ENCODE data around the gene PREX1. TPM values are rescaled to one million over a fixed set of nuclear protein-coding genes. Genes with fewer than 3 reads are reported as not detected.

The PREX1 gene
- total RNA-seq, 1 donor from 2014 or later: 19.9 TPM

GRCh38 chr20:48703107-48703506 is 124.7 kb downstream of the PREX1 start:
- no peak for DNase-seq (ENCODE audit: low spot score)

GRCh38 chr20:48702455-48702913 is 125.3 kb downstream of the PREX1 start:
- DNase-seq (ENCODE audit: low spot score): no peak

GRCh38 chr20:48701702-48702101 is 126.1 kb downstream of the PREX1 start:
- no peak for DNase-seq (ENCODE audit: low spot score)

GRCh38 chr20:48698507-48699267 is 129.1 kb downstream of the PREX1 start:
- DNase-seq (ENCODE audit: low spot score): no peak

- peak; percentile 91 for DNase-seq (ENCODE audit: low spot score)
These were observed 129.8 kb downstream of the PREX1 start for GRCh38 chr20:48697845-48698491.

- DNase-seq (ENCODE audit: low spot score): no peak
These were observed 131.1 kb downstream of the PREX1 start for GRCh38 chr20:48696671-48697070.

GRCh38 chr20:48695738-48696137 is 132.1 kb downstream of the PREX1 start:
- DNase-seq (ENCODE audit: low spot score): no peak

GRCh38 chr20:48695255-48695654 is 132.5 kb downstream of the PREX1 start:
- DNase-seq (ENCODE audit: low spot score): no peak

GRCh38 chr20:48694381-48694865 is 133.4 kb downstream of the PREX1 start:
- DNase-seq (ENCODE audit: low spot score): no peak

GRCh38 chr20:48691523-48691922 is 136.3 kb downstream of the PREX1 start:
- DNase-seq (ENCODE audit: low spot score): no peak

GRCh38 chr20:48690888-48691287 is 136.9 kb downstream of the PREX1 start:
- DNase-seq (ENCODE audit: low spot score): no peak

- no peak for DNase-seq (ENCODE audit: low spot score)
These were observed 137.8 kb downstream of the PREX1 start for GRCh38 chr20:48689874-48690571.

- no peak for DNase-seq (ENCODE audit: low spot score)
These were observed 138.4 kb downstream of the PREX1 start for GRCh38 chr20:48689388-48689787.

- no peak for DNase-seq (ENCODE audit: low spot score)
These were observed 139.2 kb downstream of the PREX1 start for GRCh38 chr20:48688579-48688978.

GRCh38 chr20:48687117-48687800 is 140.5 kb downstream of the PREX1 start:
- no peak for DNase-seq (ENCODE audit: low spot score)

GRCh38 chr20:48686238-48687116 is 141.3 kb downstream of the PREX1 start:
- DNase-seq (ENCODE audit: low spot score): no peak

- no peak for DNase-seq (ENCODE audit: low spot score)
These were observed 142.5 kb downstream of the PREX1 start for GRCh38 chr20:48685300-48685699.

GRCh38 chr20:48684501-48685041 is 143.2 kb downstream of the PREX1 start:
- DNase-seq (ENCODE audit: low spot score): no peak

- no peak for DNase-seq (ENCODE audit: low spot score)
These were observed 144.2 kb downstream of the PREX1 start for GRCh38 chr20:48683467-48684175.

Data from ureter (tissue), 1 donor.